ENCODE results near the gene BBOF1.
"Not testable (repeated sequence)": the region's sequence is repeated elsewhere in the genome, so short reads cannot be mapped to it uniquely, and the experiment has no call there.

Gene BBOF1, protein sequence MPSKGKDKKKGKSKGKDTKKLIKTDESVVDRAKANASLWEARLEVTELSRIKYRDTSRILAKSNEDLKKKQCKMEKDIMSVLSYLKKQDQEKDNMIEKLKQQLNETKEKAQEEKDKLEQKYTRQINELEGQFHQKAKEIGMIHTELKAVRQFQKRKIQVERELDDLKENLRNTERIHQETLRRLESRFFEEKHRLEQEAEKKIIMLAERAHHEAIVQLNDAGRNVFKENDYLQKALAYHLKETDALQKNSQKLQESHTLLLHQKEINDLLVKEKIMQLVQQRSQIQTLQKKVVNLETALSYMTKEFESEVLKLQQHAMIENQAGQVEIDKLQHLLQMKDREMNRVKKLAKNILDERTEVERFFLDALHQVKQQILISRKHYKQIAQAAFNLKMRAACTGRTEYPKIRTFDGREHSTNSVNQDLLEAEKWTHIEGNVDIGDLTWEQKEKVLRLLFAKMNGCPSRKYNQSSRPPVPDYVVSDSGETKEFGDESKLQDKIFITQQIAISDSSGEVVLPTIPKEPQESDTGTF

DNA sequence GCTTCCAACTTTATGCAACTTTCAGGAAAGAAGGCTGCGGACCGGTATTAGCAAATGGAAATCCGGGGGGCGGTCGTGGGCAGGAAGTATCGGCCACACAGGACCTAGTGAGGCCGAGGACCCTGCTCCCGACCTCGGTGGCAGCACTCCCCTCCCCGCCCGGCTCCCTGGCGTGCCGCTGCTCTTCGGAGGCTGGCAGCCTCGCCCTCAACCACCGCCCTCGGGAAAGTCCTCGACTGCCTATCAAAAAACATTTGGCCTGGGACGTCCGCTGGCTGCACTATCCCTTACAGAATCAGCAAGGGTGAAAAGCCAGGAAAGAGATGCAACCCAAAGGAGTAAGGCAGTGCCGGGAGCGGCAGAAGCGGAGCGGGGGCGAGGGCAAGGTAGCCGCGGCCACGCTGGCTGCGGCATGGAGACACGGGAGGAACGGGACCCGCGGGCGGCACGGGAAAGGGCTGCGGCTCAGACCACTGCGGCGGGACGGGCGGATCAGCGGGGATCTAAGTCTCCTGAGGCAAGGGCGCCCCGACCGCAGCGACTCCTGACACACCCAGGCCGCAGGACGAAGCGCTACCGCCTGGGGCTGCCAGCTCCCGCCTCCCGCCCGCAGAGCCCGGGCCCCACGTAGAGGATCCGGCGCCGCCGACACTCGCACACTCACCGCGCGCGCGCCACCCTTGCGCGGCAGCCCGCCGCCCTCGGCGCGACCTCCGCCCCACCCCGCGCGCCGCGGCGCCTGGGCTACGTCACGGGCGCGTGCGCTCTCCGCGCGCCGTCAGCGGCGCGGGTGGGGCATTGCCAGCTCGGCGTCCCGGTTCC, at the start of gene BBOF1, which contains the start of gene ENTPD5:
Gene BBOF1, plus strand, starts transcription at position 764 of the 822 bp plus-strand sequence. CDS start 130 bp downstream, outside the sequence.
Gene ENTPD5, minus strand, starts transcription at position 703 of the 822 bp plus-strand sequence. CDS start 31,186 bp downstream, outside the sequence.
- peak; percentile 84 for DNase-seq (ENCODE audit: low read depth)

DNA sequence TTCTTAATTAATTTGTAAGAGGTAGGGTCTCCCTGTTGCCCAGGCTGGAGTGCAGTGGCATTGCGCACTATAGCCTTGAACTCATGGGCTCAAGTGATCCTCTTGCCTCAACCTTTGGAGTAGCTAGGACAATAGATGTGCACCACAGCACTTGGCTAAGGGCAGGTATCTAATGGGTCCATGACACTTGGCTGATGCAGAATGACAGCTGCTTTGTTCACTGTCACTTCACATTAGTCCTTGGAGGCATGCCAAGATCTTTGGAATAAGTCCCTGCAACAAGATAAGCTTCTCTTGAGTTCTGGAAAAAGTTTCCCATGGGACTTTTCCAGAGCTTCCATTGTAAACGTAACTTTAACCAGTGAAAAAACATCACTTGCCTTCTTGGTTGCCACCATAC, 45.7 kb upstream of the BBOF1 start:
- no peak for DNase-seq (ENCODE audit: low read depth)

DNA sequence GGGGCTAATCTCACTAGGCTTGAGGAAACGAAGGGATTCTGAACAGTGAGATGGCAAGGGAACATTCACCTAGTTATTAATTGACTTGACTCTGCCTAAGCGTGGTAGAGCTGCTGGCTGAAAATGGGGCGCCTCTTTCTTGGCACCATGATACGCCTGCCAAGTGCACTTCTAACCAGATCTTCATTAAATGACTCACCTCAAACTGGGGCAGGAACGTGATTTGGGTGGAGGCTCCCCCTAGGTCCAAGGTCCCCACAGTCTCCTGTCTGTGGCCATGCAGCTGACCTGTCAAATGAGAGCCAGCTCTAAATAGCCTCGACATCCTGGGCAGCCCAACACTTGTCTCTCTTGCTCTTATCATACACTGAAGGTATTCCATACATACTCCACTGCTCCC, 43.0 kb upstream of the BBOF1 start:
- no peak for DNase-seq (ENCODE audit: low read depth)

DNA sequence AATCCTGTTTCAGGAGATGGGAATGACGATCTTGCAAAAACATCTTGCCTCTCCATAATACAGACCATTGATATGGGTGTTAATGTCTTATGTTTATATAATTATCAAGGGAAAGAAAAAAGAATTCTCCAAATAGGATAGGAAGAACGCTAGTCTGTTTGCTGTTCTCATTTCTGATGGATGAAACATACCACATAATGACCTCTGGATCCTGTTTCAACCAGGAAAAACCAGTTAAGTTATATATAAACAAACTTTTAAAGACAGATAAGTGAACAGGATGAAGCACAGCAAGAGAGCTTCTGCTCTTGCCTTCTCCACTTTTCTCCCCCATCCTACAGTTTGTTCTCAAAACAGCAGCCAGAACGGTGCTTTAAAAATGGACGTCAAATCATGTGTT, 41.3 kb upstream of the BBOF1 start:
- DNase-seq (ENCODE audit: low read depth): no peak

DNA sequence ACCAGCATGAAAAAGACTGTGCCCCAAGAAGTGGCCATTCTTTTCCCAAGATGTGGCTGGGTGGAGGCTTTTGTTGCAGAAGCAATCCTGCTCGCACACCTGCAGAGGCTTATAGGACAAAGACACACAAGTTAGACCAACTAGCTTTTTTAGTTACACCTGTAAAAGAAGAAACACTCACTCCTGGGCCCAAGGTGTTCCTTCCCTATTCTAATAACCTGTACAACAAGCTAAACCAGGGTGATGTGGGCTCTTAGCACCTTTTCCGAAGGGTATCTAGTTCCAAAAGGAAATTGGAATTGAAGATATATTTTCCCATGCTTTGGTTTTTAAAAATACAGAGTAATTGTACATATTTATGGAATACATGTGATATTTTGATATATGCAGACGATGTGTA, 31.1 kb upstream of the BBOF1 start:
- DNase-seq (ENCODE audit: low read depth): no peak

DNA sequence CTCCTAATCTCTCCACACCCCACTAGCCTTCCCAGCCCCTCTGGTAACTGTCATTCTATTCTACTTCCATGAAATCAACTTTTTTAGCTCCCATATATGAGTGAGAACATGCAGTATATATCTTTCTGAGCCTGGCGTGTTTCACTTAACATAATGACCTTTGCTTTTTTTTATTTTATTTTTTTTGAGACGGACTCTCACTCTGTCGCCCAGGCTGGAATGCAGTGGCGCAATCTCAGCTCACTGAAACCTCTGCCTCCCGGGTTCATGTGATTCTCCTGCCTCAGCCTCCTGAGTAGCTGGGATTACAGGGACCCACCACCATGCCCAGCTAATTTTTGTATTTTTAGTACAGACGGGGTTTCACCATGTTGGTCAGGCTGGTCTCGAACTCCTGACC, 30.5 kb upstream of the BBOF1 start:
- not testable (repeated sequence) for DNase-seq (ENCODE audit: low read depth)

DNA sequence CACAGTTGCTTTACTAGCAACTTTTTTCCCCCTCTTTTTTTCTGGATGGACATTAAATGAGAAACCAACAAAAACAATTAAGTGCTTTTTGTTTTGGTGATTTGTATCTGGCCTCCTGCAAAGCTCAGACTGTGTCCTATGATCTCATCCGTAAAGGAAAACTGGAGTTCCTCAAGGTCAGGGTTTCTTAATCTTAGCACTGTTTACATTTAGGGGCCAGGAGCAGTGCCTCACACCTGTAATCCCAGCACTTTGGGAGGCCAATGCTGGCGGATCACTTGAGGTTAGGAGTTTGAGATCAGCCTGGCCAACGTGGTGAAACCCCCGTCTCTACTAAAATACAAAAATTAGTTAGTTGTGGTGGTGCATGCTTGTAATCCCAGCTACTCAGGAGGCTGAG, 28.1 kb upstream of the BBOF1 start:
- no peak for DNase-seq (ENCODE audit: low read depth)

DNA sequence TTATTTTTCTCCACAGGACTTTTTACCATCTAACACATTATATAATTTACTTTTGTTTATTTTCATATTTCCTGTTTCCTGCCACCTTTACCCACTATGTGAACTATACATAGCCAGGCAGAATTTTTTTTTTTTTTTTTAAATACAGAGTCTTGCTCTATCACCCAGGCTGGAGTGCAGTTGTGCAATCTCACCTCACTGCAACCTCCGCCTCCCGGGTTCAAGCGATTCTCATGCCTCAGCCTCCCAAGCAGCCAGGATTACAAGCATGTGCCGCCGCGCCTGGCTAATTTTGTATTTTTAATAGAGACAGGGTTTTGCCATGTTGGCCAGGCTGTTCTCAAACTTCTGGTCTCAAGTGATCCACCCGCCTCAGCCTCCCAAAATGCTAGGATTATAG, 24.2 kb upstream of the BBOF1 start:
- DNase-seq (ENCODE audit: low read depth): not testable (repeated sequence)

DNA sequence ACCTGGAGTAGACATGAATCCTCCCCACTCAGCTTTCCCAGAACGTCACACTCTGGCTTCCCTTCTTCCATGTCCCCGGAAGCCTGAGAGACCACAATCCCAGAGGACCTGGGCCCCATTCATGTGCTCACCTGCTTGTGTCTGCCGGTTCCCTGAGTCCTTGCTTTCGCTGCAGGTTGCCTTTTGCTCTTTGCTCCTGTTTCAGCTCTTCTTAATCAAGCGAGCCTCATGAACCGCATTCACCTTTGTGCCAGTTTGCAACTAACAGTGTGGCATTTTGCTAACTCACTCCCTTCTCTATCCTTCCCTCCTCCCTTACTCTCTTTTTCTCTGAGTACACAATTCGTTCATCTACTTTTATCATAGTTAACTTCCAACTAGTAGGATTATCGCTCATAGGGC, 23.2 kb upstream of the BBOF1 start:
- no peak for DNase-seq (ENCODE audit: low read depth)

DNA sequence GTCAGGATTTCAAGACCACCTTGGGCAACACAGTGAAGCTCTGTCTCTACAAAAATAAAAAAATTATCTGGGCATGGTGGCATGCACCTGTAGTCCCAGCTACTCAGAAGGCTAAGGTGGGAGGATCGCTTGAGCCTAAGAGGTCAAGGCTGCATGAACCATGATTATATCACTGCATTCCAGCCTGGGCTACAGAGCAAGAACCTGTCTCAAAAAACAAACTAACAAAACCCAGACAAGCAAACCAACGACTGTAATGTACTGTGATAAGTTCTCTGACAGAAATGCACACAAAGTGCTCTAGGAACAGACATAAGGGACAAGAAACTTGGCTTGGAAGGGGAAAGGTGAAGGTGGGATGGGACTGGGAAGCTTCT, 22.4 kb upstream of the BBOF1 start:
- DNase-seq (ENCODE audit: low read depth): no peak

DNA sequence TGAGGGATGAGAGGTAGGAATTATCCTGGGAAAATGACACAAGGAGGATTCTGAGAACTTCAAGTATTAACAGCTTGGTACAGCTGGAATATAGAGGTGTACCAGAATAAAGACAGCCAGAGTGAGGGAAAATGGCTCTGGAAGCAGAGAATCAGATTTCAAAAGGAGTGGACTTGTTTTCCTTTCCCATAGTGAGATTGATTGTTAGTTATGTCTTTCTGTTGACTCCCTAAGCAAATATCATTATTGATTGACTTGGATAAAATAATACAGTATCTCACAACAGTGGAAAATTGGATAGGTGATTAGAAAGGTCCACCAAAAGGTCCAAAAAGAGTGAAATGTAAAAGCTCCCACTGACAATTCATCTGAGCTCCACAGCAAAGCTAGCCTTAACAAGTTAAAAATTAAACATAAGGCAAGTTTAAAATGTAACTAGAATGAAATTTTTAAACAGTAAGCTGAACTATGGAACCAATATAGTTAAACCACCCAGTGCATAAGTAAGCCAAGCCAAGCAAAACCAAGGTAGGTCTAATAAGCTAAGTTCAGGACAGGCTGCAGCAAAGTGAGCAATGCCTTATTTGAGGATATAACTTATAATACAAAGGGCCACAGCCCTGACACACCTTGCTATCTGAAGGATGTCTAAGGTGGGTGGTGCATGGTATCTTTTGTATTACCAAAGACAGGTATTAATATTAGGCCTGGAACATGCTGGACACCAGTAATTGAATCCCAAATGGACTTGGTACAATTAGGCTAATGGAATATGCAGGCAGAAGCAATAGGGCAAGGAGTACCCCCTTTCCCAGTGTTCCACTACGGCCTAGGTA, 21.8 kb upstream of the BBOF1 start:
- DNase-seq (ENCODE audit: low read depth): no peak

DNA sequence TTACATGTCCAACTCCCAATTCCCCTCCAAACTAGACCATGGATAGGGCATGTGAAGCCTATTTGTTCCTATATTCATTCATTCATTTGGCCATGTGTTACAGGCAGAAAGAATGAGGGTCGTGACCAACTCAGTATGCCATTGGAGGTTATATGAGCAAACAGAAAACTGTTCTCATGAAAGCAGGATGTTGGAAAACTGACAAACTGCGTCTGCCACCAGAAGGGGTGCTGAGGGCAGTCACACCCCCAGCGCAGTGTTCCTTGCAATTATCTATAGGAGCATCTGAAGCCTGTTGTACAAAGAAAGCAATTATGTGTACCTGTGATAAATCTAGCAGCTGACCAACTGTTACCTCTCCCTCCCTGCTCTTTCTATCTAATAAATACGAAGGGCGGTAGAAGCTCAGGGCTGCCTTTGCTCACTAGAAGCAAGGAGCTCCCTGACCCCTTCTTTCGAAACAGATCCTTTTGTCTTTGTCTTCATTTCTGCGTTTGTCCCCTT, 21.2 kb upstream of the BBOF1 start:
- no peak for DNase-seq (ENCODE audit: low read depth)

DNA sequence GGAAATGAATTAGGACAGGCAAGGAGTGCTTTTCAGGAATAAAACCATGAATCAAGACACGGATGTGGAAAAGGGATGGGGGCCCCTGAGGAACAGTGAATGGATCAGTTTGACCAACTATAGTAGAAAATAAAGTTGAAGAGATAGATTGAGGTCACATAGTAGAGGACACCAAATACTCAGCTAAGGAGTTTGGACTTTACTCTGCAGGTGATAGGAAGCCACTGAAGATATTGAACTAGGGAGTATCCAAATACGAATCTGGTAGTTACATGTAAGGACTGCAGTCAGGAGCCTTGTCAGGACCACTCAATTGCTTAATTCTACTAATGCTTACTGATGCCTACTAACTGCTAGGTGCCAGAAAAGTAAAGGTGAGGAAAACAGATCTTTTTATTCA, 20.4 kb upstream of the BBOF1 start:
- DNase-seq (ENCODE audit: low read depth): no peak

DNA sequence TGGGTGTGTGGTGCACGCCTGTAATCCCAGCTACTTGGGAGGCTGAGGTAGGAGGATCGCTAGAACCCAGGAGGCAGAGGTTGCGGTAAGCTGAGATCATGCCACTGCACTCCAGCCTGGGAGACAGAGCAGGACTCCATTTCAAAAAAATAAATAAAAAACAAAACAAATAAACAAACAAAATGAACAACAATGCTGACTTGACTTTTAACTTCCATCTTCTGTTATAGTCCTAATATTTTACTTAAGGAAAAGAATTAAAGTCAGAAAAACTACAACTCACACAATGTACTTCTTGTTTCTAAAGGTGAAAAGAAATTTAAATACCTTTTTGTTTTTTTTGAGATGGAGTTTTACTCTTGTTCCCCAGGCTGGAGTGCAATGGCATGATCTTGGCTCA, 13.5 kb upstream of the BBOF1 start:
- not testable (repeated sequence) for DNase-seq (ENCODE audit: low read depth)

DNA sequence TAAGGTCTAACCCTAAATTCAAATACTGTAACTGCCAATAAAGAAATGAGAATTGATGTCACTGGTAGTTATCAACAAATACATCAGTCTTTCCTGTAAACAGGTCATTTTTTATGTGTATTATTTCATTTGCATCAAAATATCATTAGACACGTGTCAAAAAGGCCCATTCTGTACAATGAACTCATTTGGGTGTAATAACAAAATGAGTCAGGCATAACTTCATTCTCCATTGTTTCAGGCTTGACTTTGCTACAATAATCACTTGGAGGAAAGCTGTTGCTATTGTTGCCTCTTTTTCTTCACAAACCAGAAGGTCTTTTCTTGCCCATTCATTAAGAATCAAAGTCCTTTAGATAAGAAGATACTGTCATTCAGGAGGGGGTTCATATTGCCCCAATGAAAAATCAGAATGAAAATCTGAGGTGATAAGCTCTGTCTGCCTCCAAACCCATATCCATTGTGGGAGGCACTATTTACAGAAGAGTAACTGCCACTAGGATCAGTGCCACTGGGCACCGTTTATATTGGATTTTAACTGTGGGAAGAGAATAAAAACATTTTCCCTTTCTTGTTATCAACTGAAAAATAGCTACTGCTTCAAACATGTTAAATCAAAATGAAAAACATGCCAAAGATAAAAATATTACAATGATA, 10.2 kb upstream of the BBOF1 start:
- no peak for DNase-seq (ENCODE audit: low read depth)

DNA sequence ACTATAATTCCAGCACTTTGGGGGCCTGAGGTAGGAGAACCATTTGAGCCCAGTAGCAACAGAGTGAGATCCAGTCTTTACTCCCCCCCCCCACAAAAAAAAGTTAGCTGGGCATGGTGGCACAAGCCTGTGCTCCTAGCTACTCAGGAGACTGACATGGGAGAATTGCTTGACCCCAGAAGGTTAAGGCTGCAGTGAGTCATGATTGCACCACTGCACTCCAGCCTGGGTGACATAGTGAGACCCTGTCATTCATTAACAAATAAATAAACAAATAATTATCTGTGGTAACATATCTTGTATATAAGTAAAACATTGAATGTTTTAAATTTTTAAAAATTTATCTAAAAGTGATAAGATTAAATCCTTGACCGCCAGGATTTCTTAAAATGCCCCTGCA, 4.8 kb upstream of the BBOF1 start:
- no peak for DNase-seq (ENCODE audit: low read depth)

DNA sequence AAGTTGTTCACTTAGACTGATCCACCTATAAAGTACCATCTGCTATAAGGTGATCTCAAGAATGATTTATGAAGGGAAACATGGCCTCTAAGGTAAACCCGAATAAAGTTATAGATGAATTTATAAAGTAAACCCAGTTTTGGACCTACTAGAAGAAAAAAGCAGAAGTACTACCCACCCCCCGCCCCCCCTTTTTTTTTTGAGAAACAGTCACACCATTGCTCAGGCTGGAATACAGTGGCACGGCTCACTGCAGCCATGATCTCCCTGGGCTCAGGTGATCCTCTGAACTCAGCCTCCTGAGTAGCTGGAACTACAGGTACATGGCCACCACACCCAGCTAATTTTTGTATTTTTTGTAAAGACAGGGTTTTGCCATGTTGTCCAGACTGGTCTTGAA, 4.0 kb upstream of the BBOF1 start:
- no peak for DNase-seq (ENCODE audit: low read depth)

DNA sequence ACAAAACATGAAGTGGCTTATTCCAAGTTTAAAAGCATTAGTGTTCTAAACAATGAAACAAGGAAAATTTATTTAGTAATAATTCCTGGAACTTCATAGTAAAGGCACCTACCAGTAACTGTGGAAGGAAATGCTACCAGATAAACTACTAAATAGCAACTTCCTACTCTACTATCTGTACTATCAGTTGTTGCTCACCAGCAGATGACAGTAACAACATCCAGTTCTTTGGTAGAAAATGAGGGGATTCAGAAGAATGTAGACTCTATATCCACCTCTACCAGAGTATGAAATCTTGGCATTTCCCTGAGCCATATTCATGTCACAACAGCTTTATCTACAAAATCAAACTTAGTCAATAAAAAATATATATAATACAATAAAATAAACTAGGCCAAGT, 3.2 kb upstream of the BBOF1 start:
- no peak for DNase-seq (ENCODE audit: low read depth)

DNA sequence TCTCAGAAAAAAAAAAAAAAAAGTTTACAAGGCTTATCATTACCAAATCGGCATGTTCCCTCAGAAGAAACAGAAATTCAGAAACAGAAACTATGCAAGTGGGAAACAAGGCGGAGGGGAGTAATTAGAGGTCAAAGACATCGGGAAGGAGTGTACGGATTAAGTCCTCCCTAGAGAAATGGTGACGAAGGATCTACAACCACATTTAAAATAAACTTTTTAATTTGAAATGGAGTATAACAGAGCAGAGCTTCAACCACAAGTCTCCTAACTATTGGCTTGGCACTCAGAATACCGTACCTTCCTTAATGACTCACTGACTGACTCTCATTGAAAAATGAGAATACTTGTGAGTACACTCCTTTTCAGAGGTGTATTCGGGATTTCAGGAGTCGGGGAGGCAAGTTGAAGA, 969 bp upstream of the BBOF1 start:
- no peak for DNase-seq (ENCODE audit: low read depth)

DNA sequence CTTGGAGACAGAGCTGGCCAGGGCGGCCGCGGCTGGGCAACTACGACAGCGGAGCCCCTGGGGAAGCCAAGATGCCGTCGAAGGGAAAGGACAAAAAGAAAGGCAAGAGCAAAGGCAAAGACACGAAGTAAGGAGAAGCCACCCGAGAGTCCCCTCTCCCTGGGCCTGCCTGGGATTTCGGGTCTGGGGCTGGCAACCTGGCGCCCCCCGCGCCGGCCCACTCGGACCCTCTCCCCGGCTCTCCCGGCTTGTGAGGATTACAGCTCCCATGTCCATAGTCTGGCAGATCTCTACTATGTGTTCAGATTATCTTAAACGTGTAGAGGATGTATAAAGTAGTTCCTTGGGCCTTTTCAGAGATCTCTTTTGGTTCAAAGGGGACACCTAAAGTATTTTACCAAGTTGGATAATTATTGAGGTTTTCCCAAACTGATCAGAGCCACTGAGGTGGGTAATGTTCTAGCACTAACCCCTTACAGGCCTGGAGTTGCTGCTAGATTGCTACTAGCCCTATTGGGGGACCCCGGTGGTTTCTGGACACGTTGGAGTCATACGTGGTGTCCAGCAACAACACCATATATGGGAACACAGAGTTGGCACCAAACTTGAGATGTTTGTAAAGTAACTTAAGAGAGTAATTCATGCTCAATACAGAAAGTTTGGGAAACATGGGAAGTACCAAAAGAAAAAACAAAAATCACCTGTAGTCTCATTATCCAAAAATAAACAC, 424 bp downstream of the BBOF1 start:
- no peak for DNase-seq (ENCODE audit: low read depth)

DNA sequence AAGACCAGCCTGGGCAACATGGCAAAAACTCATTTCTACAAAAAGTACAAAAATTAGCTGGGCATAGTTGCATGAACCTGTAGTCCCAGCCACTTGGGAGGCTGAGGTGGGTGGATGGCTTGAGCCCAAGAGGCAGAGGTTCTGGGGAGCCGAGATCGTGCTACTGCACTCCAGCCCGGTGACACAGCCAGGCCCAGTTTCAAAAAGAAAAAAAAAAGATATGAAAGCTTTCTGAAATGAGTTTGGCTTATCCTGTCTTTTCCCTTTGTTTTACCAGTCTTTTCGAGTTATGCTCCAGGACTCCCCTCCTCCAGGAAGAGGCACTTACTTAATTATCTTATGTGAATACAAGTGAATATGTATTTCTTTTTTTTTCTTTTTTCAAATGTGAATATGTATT, 3.2 kb downstream of the BBOF1 start:
- no peak for DNase-seq (ENCODE audit: low read depth)
